GM19193 (cell line): ENCODE measurements around the gene LRRC32.

Source experiments
- POLR2A ChIP-seq: IDR thresholded peaks from 4 replicates; pipeline ENCODE4 v1.6.1; 2011; ENCODE audit not compliant: insufficient read depth, insufficient read length; ENCODE audit errors: extremely low read depth

LRRC32 gene

DNA sequence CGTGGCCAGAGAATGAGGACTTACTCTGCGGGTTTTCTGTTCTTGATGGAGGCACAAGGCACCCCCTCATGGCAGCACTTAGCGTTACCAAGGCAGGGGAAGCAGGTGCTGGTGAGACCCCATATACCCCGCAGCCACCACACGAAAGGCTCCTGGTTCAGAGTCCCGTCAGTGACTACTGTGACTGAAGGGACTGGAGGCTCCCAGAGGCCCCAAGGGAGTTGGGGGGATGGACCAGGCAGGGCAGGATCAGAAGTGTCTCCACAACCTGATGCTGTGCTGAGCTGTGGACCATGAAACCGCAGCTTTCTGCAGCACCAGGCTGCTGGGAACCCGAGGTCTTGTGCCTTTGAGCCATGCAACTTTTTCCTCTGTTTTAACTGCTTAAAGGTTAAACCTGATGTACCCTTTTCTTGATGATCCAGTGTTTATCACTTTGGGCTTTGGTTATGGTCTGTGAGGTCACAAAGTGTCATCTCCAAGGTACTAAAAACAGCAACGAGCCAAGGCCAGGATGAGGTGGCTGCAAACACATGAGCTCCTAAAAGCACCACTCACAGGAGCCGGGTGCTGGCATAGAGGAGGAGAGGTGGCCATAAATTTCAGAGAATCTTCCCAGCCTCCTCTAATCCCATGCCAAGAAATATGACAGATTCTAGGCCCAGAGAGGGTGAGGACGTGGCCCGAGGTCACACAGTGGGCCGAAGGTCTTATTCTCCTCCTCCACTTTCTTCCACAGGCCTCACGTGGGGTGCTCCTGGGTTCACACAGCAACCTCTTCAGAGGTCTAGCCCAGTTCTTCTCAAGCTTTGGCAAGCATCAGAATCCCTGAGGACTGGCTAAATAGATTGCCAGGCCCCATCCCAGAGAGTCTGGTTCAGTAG lies 4.2 kb upstream of the LRRC32 start:
- no peak for TF ChIP-seq POLR2A

GRCh38 chr11:76673176-76674142 lies 2.9 kb upstream of the LRRC32 start:
- TF ChIP-seq POLR2A, result no peak

- TF ChIP-seq POLR2A, result peak; percentile 35
These were observed 2.1 kb upstream of the LRRC32 start for GRCh38 chr11:76672431-76673175.

- no peak for TF ChIP-seq POLR2A
These were observed 1.2 kb upstream of the LRRC32 start for GRCh38 chr11:76671626-76672309.

DNA sequence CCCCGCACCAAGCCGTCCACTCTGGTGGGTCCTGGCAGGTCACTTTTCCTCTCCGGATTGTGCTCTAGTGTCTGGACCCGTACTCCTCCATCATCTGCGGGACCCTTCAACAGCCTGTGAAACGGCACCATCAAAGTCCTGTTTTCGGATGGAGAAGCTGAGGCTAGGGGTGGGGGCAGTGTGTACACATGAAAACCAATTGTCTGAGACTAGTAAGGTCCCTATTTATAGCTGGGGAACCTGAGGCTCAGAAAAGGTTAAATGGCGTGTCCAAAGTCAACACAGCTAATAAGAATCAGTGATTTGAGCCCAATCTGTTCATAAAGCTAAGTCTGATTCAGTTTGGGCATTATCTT lies 668 bp upstream of the LRRC32 start:
- TF ChIP-seq POLR2A, result no peak

DNA sequence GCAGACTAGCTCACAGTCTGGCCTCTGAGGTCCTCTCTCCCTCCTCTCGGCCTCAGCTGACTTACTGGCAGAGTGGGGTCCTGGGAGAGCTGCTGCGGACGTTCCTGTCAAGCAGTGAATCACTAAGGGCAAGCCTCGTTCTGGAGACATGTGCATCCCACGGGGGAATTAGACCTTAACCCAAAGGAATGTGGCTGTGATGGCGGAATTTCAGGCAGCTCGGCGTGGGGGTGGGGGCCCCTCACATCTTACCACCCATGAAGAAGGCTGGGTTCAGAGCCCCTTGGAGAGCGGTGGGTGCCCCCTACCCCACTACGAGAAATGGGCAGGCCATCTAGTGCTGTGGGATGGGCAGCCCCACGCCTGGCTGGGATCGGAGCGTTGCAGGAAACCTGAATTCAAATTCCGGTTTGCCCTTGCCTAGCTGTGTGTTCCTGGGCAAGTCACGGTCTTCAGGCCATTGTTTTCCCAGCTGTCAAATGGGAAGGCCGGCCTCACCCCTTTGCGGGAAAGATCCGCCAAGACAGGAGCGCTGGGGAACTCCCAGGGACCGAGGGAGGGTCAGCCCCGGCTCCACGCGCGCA lies 554 bp downstream of the LRRC32 start:
- TF ChIP-seq POLR2A, result no peak

DNA sequence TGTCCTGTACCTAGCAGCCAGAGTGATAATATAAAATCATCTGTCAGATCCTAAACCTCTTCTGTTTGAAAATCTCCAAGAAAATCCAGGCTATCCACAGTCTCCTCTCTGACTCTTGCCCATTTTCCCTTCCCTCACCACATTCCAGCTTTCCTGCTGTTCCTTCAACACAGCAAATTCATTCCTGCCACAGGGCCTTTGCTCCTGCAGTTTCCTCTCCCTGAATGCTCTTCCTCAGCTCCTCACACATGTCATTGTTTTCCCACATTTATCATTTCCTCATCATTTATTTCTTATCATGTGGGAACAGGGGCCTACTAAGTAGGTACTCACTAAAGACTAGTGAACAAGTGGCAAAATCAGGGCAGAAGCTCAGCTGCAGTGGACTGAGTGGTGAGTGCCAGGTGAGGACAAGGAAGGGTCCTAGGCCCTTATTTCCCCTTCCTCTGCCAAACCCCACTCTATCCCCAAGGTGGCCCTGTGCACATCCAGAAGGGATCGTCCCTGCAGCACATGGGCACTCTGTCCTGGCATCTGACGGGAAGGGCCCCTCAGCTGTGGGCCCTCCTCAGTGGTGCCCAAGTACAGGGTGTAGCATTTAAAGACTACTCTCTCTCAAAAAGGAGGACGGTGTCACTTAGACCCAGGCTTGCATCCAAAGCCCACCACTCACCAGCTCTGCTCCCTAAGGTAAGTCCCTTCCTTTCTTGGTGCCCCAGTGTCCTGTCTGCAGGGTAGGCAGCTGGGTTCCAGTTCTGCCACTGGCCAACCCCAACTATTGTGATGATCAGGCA lies 2.0 kb downstream of the LRRC32 start:
- TF ChIP-seq POLR2A, result no peak

- no peak for TF ChIP-seq POLR2A
These were observed 2.7 kb downstream of the LRRC32 start for GRCh38 chr11:76667856-76668255.

- TF ChIP-seq POLR2A, result no peak
These were observed 3.2 kb downstream of the LRRC32 start for GRCh38 chr11:76667271-76667818.

GRCh38 chr11:76666830-76667229 lies 3.7 kb downstream of the LRRC32 start:
- TF ChIP-seq POLR2A, result no peak

- TF ChIP-seq POLR2A, result no peak
These were observed 4.1 kb downstream of the LRRC32 start for GRCh38 chr11:76666408-76666807.

DNA sequence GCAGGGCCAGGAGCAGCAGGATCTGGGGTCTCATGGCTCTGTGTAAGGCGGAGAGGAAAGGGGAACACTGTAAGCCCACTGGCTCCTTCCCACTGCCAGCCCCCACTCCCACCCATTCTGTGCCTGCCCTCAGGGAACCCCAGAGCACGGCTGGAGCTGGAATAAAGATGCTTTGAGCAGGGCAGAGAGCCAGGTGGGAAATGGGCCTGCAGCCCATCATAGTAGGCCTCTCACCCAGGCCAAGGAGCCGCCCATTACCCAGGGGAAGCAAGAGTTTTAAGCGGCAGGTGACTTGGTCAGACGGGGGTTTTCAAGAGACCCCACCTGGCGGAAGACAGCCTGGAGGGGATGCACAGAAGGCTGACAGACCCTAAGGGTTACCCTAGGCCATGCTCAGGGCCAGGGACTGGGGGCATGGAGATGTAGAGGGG lies 4.6 kb downstream of the LRRC32 start:
- no peak for TF ChIP-seq POLR2A

DNA sequence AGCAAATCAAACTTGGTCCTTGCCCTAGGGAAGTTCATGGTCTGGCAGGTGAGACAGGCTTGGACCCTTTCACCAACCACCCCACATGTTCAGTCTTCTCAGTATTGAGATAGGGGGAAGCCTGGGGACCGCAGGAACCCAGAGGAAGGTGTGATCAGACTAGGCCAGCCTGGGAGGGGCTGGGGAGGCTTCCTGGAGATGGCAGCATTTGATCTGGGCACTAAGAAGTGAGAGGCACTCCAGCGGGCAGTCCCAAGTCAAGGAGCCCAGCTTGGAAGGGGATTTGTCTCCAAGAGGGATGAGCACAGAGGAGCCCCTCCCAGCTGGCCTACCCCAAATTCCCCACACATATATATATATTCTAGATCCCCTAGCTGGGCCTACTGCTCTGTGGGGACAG lies 5.4 kb downstream of the LRRC32 start:
- no peak for TF ChIP-seq POLR2A
